ENCODE results near the gene NUAK1. TPM values are rescaled to one million over a fixed set of nuclear protein-coding genes. Genes with fewer than 3 reads are reported as not detected.

Gene NUAK1
- total and polyA plus RNA-seq, 2 experiments from 2014 or later = 5.4 to 16.9 TPM

DNA sequence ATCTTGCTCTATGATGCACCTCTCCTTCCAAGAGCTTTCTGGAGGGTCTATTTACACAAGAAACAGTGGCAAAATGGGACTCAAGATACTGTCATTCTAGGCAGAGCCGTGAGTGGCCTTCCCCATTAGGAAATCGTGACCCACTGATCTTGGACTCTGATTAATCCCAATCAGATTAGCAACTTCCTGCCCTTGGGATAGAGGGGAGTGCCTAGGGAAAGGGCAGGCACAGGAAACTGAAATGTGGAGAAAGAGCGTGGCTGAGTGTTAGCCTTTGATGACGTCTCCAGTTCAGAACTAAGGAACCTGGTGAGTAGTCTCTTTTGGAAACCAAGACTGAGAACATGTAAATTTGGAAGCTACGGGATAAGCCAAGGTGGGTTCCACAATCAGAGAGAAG is 76.1 kb downstream of the NUAK1 start:
- H3K4me1 Mint-ChIP-seq = peaks cover 19% of the 10 kb centered on the region
- Histone ChIP-seq H2AFZ (no peak overlapping the region), H3K27me3 (ENCODE audit: insufficient read depth) (no peaks in the 10 kb centered on the region), H3K4me2 (no peak overlapping the region), H3K4me1 (ENCODE audit: insufficient read depth) (peaks cover 20% of the 10 kb centered on the region), H3K27ac (ENCODE audit: low read depth) (no peak overlapping the region), H3F3A (replicated peaks; ENCODE audit: low read depth) (no peaks in the 10 kb centered on the region), H3K4me3 (no peak overlapping the region), H3K9me2 (ENCODE audit: insufficient read depth) (peaks cover 7% of the 10 kb centered on the region; the same call in 1 of the 2 replicates), H3K36me3 (ENCODE audit: insufficient read depth) (no peaks in the 10 kb centered on the region; the same call in 1 of the 2 replicates), H3K79me2 (replicated peaks; ENCODE audit: insufficient read depth) (no peaks in the 10 kb centered on the region), H4K20me1 (replicated peaks; ENCODE audit: insufficient read depth) (no peaks in the 10 kb centered on the region)
- no peaks in the 10 kb centered on the region for H3K27me3 Mint-ChIP-seq (ENCODE audit: insufficient read depth, low read depth, poor library complexity)
- no peak for TF ChIP-seq ZNF331 (CRISPR knock-in tag; IDR thresholded peaks at IDR 0.05; ENCODE audit: low read depth)
- TF ChIP-seq, protein P1, sequence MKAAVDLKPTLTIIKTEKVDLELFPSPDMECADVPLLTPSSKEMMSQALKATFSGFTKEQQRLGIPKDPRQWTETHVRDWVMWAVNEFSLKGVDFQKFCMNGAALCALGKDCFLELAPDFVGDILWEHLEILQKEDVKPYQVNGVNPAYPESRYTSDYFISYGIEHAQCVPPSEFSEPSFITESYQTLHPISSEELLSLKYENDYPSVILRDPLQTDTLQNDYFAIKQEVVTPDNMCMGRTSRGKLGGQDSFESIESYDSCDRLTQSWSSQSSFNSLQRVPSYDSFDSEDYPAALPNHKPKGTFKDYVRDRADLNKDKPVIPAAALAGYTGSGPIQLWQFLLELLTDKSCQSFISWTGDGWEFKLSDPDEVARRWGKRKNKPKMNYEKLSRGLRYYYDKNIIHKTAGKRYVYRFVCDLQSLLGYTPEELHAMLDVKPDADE (IDR thresholded peaks at IDR 0.05) = no peak
- no peaks in the 10 kb centered on the region for H3K9me3 Mint-ChIP-seq
- H3K27ac Mint-ChIP-seq = no peak overlapping the region
- H3K4me3 Mint-ChIP-seq = no peak overlapping the region
- DNase-seq (ENCODE audit: low spot score) (no peak), ATAC-seq (no peak)
- H3K36me3 Mint-ChIP-seq (ENCODE audit: low read depth) = peaks cover 19% of the 10 kb centered on the region

DNA sequence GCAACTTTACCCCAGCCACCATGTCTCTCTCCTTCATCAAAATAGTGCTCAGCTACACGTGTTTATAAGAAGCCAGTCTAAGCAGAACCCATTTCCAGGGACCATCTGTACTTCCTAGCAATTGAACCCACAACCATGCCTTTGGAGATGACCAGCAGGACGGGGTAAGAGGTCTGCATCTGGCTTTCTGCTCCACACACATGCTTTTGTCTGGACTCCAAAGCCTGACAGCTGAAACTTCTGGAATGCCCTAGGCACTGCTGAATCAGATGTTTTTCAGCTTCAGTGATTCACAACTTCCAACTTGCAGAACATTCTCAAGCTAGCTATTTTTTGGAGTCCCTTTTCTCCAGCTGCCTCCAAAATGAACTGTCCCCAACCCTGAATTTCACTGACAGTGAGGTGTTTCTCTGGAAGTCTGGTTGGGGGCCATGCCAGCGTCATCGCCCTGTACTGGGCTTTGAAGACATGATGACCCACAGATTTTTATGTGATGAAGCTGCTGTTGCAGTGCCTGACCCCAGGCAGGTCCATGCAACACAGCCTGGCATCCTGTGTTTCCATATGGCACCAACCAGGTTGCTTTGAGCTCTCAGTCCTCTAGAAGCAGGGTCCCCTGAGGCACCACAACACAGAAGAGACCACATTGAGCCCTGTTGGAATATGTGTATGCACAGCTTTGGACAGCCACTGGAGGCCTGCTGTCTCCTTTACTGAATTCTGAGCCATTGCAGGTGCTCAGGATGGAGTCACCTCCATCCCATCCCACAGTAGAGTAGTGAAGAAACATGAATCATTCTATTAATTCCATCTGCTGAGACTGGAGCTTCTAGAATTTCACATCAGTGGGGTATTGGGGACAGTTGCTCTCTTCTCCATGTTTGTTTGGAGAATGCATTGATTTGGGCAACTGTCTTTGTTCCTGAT is 80.2 kb downstream of the NUAK1 start:
- H3K4me3 ChIP-seq = no peak overlapping the region
- DNase-seq (ENCODE audit: low spot score) = no peak
- H3K27ac Mint-ChIP-seq = peak overlapping the region; percentile 29; the same call in 1 of the 2 replicates
- no peaks in the 10 kb centered on the region for H3K9me3 Mint-ChIP-seq
- no peaks in the 10 kb centered on the region for H3K36me3 Mint-ChIP-seq (ENCODE audit: low read depth)
- H2AFZ ChIP-seq = no peak overlapping the region
- H3K4me1 ChIP-seq (ENCODE audit: insufficient read depth) = peaks cover 14% of the 10 kb centered on the region
- peaks cover 3% of the 10 kb centered on the region; the same call in 1 of the 2 replicates for H3K9me2 ChIP-seq (ENCODE audit: insufficient read depth)
- no peak for ATAC-seq
- no peaks in the 10 kb centered on the region for H3K27me3 ChIP-seq (ENCODE audit: insufficient read depth)
- H3K79me2 ChIP-seq (replicated peaks; ENCODE audit: insufficient read depth) = no peaks in the 10 kb centered on the region
- no peak overlapping the region for H3K4me3 Mint-ChIP-seq
- no peak overlapping the region for H3K27ac ChIP-seq (ENCODE audit: low read depth)
- no peak overlapping the region for H3K4me2 ChIP-seq
- no peaks in the 10 kb centered on the region for H3K36me3 ChIP-seq (ENCODE audit: insufficient read depth)
- H3F3A ChIP-seq (replicated peaks; ENCODE audit: low read depth) = no peaks in the 10 kb centered on the region
- H4K20me1 ChIP-seq (replicated peaks; ENCODE audit: insufficient read depth) = no peaks in the 10 kb centered on the region
- no peaks in the 10 kb centered on the region for H3K27me3 Mint-ChIP-seq (ENCODE audit: insufficient read depth, low read depth, poor library complexity)
- peaks cover 9% of the 10 kb centered on the region; the same call in 2 of the 3 replicates for H3K4me1 Mint-ChIP-seq
- TF ChIP-seq CREB1 (CRISPR knock-in tag; IDR thresholded peaks at IDR 0.05; ENCODE audit: low read depth) (no peak), POLR2AphosphoS5 (IDR thresholded peaks at IDR 0.05; ENCODE audit: low read depth) (no peak), ZNF114 (CRISPR knock-in tag; IDR thresholded peaks at IDR 0.05) (no peak), STAT1 (IDR thresholded peaks at IDR 0.05; ENCODE audit: unreplicated experiment) (no peak), EZH2phosphoT487 (IDR thresholded peaks at IDR 0.05; ENCODE audit: unreplicated experiment) (no peak), EZH2 (IDR thresholded peaks at IDR 0.05; ENCODE audit: low read depth, unreplicated experiment) (no peak)
- TF ChIP-seq, protein P1 (IDR thresholded peaks at IDR 0.05) = no peak
- TF ChIP-seq, protein P2, sequence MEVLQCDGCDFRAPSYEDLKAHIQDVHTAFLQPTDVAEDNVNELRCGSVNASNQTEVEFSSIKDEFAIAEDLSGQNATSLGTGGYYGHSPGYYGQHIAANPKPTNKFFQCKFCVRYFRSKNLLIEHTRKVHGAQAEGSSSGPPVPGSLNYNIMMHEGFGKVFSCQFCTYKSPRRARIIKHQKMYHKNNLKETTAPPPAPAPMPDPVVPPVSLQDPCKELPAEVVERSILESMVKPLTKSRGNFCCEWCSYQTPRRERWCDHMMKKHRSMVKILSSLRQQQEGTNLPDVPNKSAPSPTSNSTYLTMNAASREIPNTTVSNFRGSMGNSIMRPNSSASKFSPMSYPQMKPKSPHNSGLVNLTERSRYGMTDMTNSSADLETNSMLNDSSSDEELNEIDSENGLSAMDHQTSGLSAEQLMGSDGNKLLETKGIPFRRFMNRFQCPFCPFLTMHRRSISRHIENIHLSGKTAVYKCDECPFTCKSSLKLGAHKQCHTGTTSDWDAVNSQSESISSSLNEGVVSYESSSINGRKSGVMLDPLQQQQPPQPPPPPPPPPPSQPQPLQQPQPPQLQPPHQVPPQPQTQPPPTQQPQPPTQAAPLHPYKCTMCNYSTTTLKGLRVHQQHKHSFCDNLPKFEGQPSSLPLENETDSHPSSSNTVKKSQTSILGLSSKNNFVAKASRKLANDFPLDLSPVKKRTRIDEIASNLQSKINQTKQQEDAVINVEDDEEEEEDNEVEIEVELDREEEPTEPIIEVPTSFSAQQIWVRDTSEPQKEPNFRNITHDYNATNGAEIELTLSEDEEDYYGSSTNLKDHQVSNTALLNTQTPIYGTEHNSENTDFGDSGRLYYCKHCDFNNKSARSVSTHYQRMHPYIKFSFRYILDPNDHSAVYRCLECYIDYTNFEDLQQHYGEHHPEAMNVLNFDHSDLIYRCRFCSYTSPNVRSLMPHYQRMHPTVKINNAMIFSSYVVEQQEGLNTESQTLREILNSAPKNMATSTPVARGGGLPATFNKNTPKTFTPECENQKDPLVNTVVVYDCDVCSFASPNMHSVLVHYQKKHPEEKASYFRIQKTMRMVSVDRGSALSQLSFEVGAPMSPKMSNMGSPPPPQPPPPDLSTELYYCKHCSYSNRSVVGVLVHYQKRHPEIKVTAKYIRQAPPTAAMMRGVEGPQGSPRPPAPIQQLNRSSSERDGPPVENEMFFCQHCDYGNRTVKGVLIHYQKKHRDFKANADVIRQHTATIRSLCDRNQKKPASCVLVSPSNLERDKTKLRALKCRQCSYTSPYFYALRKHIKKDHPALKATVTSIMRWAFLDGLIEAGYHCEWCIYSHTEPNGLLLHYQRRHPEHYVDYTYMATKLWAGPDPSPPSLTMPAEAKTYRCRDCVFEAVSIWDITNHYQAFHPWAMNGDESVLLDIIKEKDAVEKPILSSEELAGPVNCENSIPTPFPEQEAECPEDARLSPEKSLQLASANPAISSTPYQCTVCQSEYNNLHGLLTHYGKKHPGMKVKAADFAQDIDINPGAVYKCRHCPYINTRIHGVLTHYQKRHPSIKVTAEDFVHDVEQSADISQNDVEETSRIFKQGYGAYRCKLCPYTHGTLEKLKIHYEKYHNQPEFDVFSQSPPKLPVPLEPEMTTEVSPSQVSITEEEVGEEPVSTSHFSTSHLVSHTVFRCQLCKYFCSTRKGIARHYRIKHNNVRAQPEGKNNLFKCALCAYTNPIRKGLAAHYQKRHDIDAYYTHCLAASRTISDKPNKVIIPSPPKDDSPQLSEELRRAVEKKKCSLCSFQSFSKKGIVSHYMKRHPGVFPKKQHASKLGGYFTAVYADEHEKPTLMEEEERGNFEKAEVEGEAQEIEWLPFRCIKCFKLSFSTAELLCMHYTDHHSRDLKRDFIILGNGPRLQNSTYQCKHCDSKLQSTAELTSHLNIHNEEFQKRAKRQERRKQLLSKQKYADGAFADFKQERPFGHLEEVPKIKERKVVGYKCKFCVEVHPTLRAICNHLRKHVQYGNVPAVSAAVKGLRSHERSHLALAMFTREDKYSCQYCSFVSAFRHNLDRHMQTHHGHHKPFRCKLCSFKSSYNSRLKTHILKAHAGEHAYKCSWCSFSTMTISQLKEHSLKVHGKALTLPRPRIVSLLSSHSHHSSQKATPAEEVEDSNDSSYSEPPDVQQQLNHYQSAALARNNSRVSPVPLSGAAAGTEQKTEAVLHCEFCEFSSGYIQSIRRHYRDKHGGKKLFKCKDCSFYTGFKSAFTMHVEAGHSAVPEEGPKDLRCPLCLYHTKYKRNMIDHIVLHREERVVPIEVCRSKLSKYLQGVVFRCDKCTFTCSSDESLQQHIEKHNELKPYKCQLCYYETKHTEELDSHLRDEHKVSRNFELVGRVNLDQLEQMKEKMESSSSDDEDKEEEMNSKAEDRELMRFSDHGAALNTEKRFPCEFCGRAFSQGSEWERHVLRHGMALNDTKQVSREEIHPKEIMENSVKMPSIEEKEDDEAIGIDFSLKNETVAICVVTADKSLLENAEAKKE (CRISPR knock-in tag; IDR thresholded peaks at IDR 0.05) = no peak
- TF ChIP-seq, protein P3, sequence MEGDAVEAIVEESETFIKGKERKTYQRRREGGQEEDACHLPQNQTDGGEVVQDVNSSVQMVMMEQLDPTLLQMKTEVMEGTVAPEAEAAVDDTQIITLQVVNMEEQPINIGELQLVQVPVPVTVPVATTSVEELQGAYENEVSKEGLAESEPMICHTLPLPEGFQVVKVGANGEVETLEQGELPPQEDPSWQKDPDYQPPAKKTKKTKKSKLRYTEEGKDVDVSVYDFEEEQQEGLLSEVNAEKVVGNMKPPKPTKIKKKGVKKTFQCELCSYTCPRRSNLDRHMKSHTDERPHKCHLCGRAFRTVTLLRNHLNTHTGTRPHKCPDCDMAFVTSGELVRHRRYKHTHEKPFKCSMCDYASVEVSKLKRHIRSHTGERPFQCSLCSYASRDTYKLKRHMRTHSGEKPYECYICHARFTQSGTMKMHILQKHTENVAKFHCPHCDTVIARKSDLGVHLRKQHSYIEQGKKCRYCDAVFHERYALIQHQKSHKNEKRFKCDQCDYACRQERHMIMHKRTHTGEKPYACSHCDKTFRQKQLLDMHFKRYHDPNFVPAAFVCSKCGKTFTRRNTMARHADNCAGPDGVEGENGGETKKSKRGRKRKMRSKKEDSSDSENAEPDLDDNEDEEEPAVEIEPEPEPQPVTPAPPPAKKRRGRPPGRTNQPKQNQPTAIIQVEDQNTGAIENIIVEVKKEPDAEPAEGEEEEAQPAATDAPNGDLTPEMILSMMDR (conservative IDR thresholded peaks at IDR 0.05; ENCODE audit: low read depth in 2 of 2) = no peak

Data from GM23338 (cell line).